ENCODE data around the gene VILL. TPM values are rescaled to one million over a fixed set of nuclear protein-coding genes. Genes with fewer than 3 reads are reported as not detected.
"Not testable (repeated sequence)": the region's sequence is repeated elsewhere in the genome, so short reads cannot be mapped to it uniquely, and the experiment has no call there.

The VILL gene
- total RNA-seq, 4 donors from 2014 or later, result 8.9 to 20.1 (median 18.0) TPM

- no peak for TF ChIP-seq POLR2A (IDR thresholded peaks at IDR 0.05)
- TF ChIP-seq, protein P1, sequence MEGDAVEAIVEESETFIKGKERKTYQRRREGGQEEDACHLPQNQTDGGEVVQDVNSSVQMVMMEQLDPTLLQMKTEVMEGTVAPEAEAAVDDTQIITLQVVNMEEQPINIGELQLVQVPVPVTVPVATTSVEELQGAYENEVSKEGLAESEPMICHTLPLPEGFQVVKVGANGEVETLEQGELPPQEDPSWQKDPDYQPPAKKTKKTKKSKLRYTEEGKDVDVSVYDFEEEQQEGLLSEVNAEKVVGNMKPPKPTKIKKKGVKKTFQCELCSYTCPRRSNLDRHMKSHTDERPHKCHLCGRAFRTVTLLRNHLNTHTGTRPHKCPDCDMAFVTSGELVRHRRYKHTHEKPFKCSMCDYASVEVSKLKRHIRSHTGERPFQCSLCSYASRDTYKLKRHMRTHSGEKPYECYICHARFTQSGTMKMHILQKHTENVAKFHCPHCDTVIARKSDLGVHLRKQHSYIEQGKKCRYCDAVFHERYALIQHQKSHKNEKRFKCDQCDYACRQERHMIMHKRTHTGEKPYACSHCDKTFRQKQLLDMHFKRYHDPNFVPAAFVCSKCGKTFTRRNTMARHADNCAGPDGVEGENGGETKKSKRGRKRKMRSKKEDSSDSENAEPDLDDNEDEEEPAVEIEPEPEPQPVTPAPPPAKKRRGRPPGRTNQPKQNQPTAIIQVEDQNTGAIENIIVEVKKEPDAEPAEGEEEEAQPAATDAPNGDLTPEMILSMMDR (IDR thresholded peaks at IDR 0.05), result no peak
- intact Hi-C loops (cut with DNase I; ENCODE audit: low total_unique reads), result no loop called here
- WGBS, 2 donors, result 95 to 98% methylated on average over 4 of the region's 4 CpGs
- no peak for DNase-seq (ENCODE audit: low spot score in 2 of 2)
- H3K4me3 ChIP-seq (ENCODE audit: low read depth, poor library complexity, severe bottlenecking), result no peak overlapping the region
Observed at GRCh38 chr3:38046027-38046426, 55.4 kb downstream of the VILL start.

- no peak for DNase-seq (ENCODE audit: low spot score in 2 of 2)
- TF ChIP-seq POLR2A (IDR thresholded peaks at IDR 0.05), result no peak
- TF ChIP-seq, protein P1 (IDR thresholded peaks at IDR 0.05), result no peak
- WGBS, 2 donors, result 88 to 98% methylated on average over 2 of the region's 2 CpGs
- H3K4me3 ChIP-seq (ENCODE audit: low read depth, poor library complexity, severe bottlenecking), result no peak overlapping the region
- intact Hi-C loops (cut with DNase I; ENCODE audit: low total_unique reads), result no loop called here
Observed at GRCh38 chr3:38046821-38047220, 56.2 kb downstream of the VILL start.

DNA sequence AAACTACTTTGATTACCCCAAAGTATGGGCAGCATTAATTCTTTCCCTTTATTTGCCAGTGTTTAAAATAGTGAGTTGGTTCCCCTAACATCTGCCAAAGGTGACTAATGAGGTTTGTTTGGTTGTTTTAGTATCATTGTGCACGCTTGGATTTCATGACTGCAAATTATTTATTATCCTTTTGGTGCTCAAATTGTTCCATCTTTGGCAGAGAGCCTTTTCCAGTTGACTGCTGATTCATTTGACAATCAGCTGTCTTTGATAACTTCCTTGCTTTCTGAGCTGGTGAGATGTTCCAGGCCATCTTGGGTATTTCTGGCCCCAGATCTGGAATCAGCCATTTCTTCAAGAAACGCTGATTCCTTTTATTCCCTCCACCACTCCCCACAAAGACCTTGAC lies 57.3 kb downstream of the VILL start:
- no peak overlapping the region for H3K4me3 ChIP-seq (ENCODE audit: low read depth, poor library complexity, severe bottlenecking)
- TF ChIP-seq, protein P1 (IDR thresholded peaks at IDR 0.05), result no peak
- TF ChIP-seq POLR2A (IDR thresholded peaks at IDR 0.05), result no peak
- no peak for DNase-seq (ENCODE audit: low spot score in 2 of 2)
- intact Hi-C loops (cut with DNase I; ENCODE audit: low total_unique reads), result no loop called here
- 48 to 63% methylated on average over 2 of the region's 2 CpGs for WGBS, 2 donors

- no peak overlapping the region for H3K4me3 ChIP-seq (ENCODE audit: low read depth, poor library complexity, severe bottlenecking)
- TF ChIP-seq POLR2A (IDR thresholded peaks at IDR 0.05), result no peak
- TF ChIP-seq, protein P1 (IDR thresholded peaks at IDR 0.05), result no peak
- intact Hi-C loops (cut with DNase I; ENCODE audit: low total_unique reads), result no loop called here
- DNase-seq (ENCODE audit: low spot score in 2 of 2), result no peak
- WGBS, 2 donors, result 65 to 69% methylated on average over 4 of the region's 4 CpGs
Observed at GRCh38 chr3:38049358-38050126, 59.0 kb downstream of the VILL start.

- intact Hi-C loops (cut with DNase I; ENCODE audit: low total_unique reads), result no loop called here
- H3K4me3 ChIP-seq (ENCODE audit: low read depth, poor library complexity, severe bottlenecking), result no peak overlapping the region
- TF ChIP-seq, protein P1 (IDR thresholded peaks at IDR 0.05), result no peak
- no peak for TF ChIP-seq POLR2A (IDR thresholded peaks at IDR 0.05)
- DNase-seq (ENCODE audit: low spot score in 2 of 2), result no peak
- 91 to 94% methylated on average over 13 of the region's 13 CpGs for WGBS, 2 donors
Observed at GRCh38 chr3:38051131-38051530, 60.5 kb downstream of the VILL start.

- intact Hi-C loops (cut with DNase I; ENCODE audit: low total_unique reads); DNase-seq (ENCODE audit: low spot score in 2 of 2); H3K4me3 ChIP-seq (ENCODE audit: low read depth, poor library complexity, severe bottlenecking): not testable (repeated sequence)
- 93 to 96% methylated on average over 17 to 29 of the region's 32 CpGs for WGBS, 2 donors
Observed at GRCh38 chr3:38053286-38053685, 62.7 kb downstream of the VILL start.

GRCh38 chr3:38053813-38054498 lies 63.4 kb downstream of the VILL start:
- WGBS, 2 donors, result 80 to 86% methylated on average over 8 to 9 of the region's 9 CpGs
- intact Hi-C loops (cut with DNase I; ENCODE audit: low total_unique reads); H3K4me3 ChIP-seq (ENCODE audit: low read depth, poor library complexity, severe bottlenecking); DNase-seq (ENCODE audit: low spot score in 2 of 2): not testable (repeated sequence)
